Mucosa of descending colon (tissue), 3 donors: ENCODE measurements around the gene FBXW2. TPM values are rescaled to one million over a fixed set of nuclear protein-coding genes. Genes with fewer than 3 reads are reported as not detected.

Source experiments
- ATAC-seq: fragments of 200-7000 bp; cut with Tn5 transposase; one replicate; pipeline ENCODE4 v1.9.1; 2020; ENCODE audit warnings: mild to moderate bottlenecking, moderate library complexity
- DNase-seq, 3 donors: peaks; one replicate each; pipeline ENCODE4 v3.0.0-alpha.2; 2020
- H3K36me3 ChIP-seq: fragments of 200-600 bp; one replicate; pipeline ENCODE4 v1.8.0; 2021; ENCODE audit warnings: low read depth, mild to moderate bottlenecking
- H3K4me1 ChIP-seq: fragments of 200-600 bp; one replicate; pipeline ENCODE4 v1.8.0; 2021; ENCODE audit warnings: low read depth, mild to moderate bottlenecking
- H3K4me3 ChIP-seq: fragments of 200-600 bp; one replicate; pipeline ENCODE4 v1.8.0; 2021; ENCODE audit warnings: mild to moderate bottlenecking
- H3K9me3 ChIP-seq: fragments of 200-600 bp; one replicate; pipeline ENCODE4 v1.8.0; 2021; ENCODE audit warnings: mild to moderate bottlenecking
- intact Hi-C, 2 donors: fragments of 100-400 bp; cut with DNase I in 1 of 2; cut with micrococcal nuclease in 1 of 2; formaldehyde crosslinking; loops; one replicate each; pipeline versions ENCODE4 v1.11.0 to v1.11.1; 2022; cut with DNase I, micrococcal nuclease
- total RNA-seq, 3 donors: library from RNA; stranded (reverse); fragmentation: NEBNext Ultra II Directional in 2 of 3; extraction: Animal tissue kit (Norgen Biotek cat#: 25700) in 2 of 3; gene quantifications; one replicate each; pipeline versions ENCODE4 v1.2.1 to v1.2.4, GENCODE V29; 2021 to 2023
- TF ChIP-seq, protein P1 (sequence below): fragments of 200-600 bp; IDR thresholded peaks from one replicate; pipeline ENCODE4 v1.8.0; 2022; ENCODE audit warnings: antibody characterized with exemption, mild to moderate bottlenecking
- donor health status: DM: no; HTN: no; CAD: no; lungs with moderate emphysema.
- donor health status: DM: no; HTN: no; CAD: no.
- donor health status: DM: no; HTN: yes; CAD: no.

Gene FBXW2
- total RNA-seq, 3 donors from 2014 or later: 62.1 to 67.5 (median 65.0) TPM

DNA sequence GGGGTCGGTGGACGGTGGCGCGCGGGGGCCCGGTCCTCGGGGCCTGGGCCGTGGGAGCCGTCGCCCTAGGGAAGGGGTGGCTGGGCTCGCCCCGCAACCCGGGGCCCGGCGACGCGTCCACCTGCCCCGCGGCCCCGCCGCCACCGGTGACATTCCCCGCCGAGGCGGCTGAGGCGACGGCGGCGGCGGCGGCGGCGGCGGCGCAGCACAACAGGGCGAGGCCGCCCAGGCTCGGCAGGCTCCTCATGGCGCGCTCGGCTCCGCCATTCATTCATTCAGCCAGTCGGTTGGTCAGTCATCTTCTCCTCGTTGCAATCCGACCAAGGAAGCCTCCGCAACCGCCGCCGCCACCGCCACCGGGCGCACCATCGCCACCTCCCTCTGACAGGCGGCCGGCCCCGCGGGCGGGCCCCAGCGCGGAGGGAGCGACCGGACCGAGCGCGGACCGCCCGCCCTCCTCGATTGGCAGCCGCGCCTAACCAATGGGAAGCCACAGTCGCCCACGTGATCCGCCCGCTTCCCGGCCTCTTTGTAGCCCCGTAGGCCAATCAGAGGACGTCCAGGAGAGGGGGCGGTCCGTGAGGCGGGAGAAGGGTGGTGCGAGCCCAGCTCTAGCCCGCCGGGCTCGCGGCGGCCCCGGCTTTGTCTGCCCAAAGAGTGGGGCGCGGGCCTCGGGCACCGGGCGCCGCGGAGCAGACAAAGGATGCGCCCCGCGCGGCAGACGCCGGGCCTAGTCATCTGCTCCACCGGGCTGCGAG is 78.9 kb downstream of the FBXW2 start, which contains the start of gene MEGF9:
TSS of gene MEGF9 (minus strand) at position 383 of the 758 bp plus-strand sequence. CDS start at position 271, 112 bp downstream.
- H3K4me3 ChIP-seq: peak within 1 kb of the TSS; percentile 67
- peaks cover 3% of the 10 kb centered on the region for H3K36me3 ChIP-seq
- DNase-seq (peak; percentile 98 to 99 (median 99)), ATAC-seq (peak; percentile 95)
- intact Hi-C loops: no loop called here
- H3K4me1 ChIP-seq: peaks cover 17% of the 10 kb centered on the region
- no peaks in the 10 kb centered on the region for H3K9me3 ChIP-seq
- TF ChIP-seq, protein P1, sequence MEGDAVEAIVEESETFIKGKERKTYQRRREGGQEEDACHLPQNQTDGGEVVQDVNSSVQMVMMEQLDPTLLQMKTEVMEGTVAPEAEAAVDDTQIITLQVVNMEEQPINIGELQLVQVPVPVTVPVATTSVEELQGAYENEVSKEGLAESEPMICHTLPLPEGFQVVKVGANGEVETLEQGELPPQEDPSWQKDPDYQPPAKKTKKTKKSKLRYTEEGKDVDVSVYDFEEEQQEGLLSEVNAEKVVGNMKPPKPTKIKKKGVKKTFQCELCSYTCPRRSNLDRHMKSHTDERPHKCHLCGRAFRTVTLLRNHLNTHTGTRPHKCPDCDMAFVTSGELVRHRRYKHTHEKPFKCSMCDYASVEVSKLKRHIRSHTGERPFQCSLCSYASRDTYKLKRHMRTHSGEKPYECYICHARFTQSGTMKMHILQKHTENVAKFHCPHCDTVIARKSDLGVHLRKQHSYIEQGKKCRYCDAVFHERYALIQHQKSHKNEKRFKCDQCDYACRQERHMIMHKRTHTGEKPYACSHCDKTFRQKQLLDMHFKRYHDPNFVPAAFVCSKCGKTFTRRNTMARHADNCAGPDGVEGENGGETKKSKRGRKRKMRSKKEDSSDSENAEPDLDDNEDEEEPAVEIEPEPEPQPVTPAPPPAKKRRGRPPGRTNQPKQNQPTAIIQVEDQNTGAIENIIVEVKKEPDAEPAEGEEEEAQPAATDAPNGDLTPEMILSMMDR: no peak

- DNase-seq (peak; percentile 28 to 69 (median 61)), ATAC-seq (no peak)
- H3K4me3 ChIP-seq: peak overlapping the region; percentile 67
- no peaks in the 10 kb centered on the region for H3K9me3 ChIP-seq
- peaks cover 3% of the 10 kb centered on the region for H3K36me3 ChIP-seq
- TF ChIP-seq, protein P1: no peak
- peaks cover 17% of the 10 kb centered on the region for H3K4me1 ChIP-seq
- intact Hi-C loops: no loop called here
These were observed 79.7 kb downstream of the FBXW2 start for GRCh38 chr9:120713257-120714087.

- ATAC-seq (peak; percentile 7), DNase-seq (no peak)
- intact Hi-C loops: no loop called here
- Histone ChIP-seq H3K36me3 (peaks cover 3% of the 10 kb centered on the region), H3K4me3 (no peak overlapping the region), H3K9me3 (no peaks in the 10 kb centered on the region), H3K4me1 (peaks cover 17% of the 10 kb centered on the region)
- TF ChIP-seq, protein P1: no peak
These were observed 80.6 kb downstream of the FBXW2 start for GRCh38 chr9:120712539-120713031.

GRCh38 chr9:120711841-120712538 is 81.2 kb downstream of the FBXW2 start:
- intact Hi-C loops: no loop called here
- H3K9me3 ChIP-seq: no peaks in the 10 kb centered on the region
- no peak overlapping the region for H3K4me3 ChIP-seq
- peaks cover 17% of the 10 kb centered on the region for H3K4me1 ChIP-seq
- peaks cover 3% of the 10 kb centered on the region for H3K36me3 ChIP-seq
- DNase-seq (no peak), ATAC-seq (no peak)
- TF ChIP-seq, protein P1: no peak

DNA sequence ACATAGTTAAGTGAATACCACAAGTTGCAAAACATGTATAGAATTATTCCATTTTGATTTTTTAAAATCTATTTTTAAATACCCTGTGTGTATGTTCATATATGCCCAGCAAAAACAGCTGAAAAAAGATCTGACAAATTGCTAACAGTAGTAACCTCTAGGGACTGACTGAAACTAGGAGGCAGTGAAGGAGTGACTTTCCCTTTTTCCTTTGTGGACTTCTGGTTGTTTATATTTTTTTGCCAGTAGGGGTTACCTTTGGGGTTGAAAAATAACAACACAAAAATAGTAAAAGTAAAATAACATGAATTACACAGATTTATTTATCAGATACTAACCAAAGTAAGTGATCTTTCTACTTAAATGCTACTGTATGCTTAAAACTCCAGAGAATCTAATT is 81.9 kb downstream of the FBXW2 start:
- Histone ChIP-seq H3K4me3 (no peak overlapping the region), H3K36me3 (peaks cover 3% of the 10 kb centered on the region), H3K9me3 (no peaks in the 10 kb centered on the region), H3K4me1 (peaks cover 17% of the 10 kb centered on the region)
- no peak for DNase-seq
- ATAC-seq: no peak
- intact Hi-C loops: no loop called here
- TF ChIP-seq, protein P1: no peak
